ENCODE data around the gene SEPTIN2. TPM values are rescaled to one million over a fixed set of nuclear protein-coding genes. Genes with fewer than 3 reads are reported as not detected.

Gene SEPTIN2
- total RNA-seq, 1 donor from 2014 or later = 187 TPM

- Histone ChIP-seq H3K27ac (replicated peaks) (no peak overlapping the region), H3K36me3 (no peaks in the 10 kb centered on the region), H3K9me3 (replicated peaks) (no peaks in the 10 kb centered on the region), H3K27me3 (ENCODE audit: low read depth) (no peaks in the 10 kb centered on the region), H3K4me1 (peaks cover 87% of the 10 kb centered on the region), H3K4me3 (no peak overlapping the region)
- no peak for DNase-seq
- TF ChIP-seq CTCF (IDR thresholded peaks at IDR 0.05; ENCODE audit: borderline replicate concordance) = no peak
- intact Hi-C loops (cut with micrococcal nuclease) = no loop called here
Observed at GRCh38 chr2:241309684-241310117, 6.0 kb upstream of the SEPTIN2 start.

- Histone ChIP-seq H3K4me1 (peaks cover 78% of the 10 kb centered on the region), H3K27ac (replicated peaks) (no peak overlapping the region), H3K27me3 (ENCODE audit: low read depth) (no peaks in the 10 kb centered on the region), H3K4me3 (no peak overlapping the region), H3K9me3 (replicated peaks) (no peaks in the 10 kb centered on the region), H3K36me3 (no peaks in the 10 kb centered on the region)
- intact Hi-C loops (cut with micrococcal nuclease) = no loop called here
- TF ChIP-seq CTCF (IDR thresholded peaks at IDR 0.05; ENCODE audit: borderline replicate concordance) = no peak
- DNase-seq = no peak
Observed at GRCh38 chr2:241310917-241311566, 4.7 kb upstream of the SEPTIN2 start.

GRCh38 chr2:241312082-241312481 lies 3.6 kb upstream of the SEPTIN2 start:
- Histone ChIP-seq H3K4me3 (no peak overlapping the region), H3K4me1 (peaks cover 78% of the 10 kb centered on the region), H3K36me3 (no peaks in the 10 kb centered on the region), H3K27ac (replicated peaks) (peak overlapping the region; percentile 38), H3K27me3 (ENCODE audit: low read depth) (no peaks in the 10 kb centered on the region), H3K9me3 (replicated peaks) (no peaks in the 10 kb centered on the region)
- TF ChIP-seq CTCF (IDR thresholded peaks at IDR 0.05; ENCODE audit: borderline replicate concordance) = no peak
- intact Hi-C loops (cut with micrococcal nuclease) = no loop called here
- no peak for DNase-seq

GRCh38 chr2:241313543-241314095 lies 2.1 kb upstream of the SEPTIN2 start:
- Histone ChIP-seq H3K27me3 (ENCODE audit: low read depth) (no peaks in the 10 kb centered on the region), H3K27ac (replicated peaks) (peak overlapping the region; percentile 100), H3K4me1 (peaks cover 80% of the 10 kb centered on the region), H3K9me3 (replicated peaks) (no peaks in the 10 kb centered on the region), H3K36me3 (no peaks in the 10 kb centered on the region), H3K4me3 (peak overlapping the region; percentile 82)
- no peak for DNase-seq
- intact Hi-C loops (cut with micrococcal nuclease) = no loop called here
- no peak for TF ChIP-seq CTCF (IDR thresholded peaks at IDR 0.05; ENCODE audit: borderline replicate concordance)

- no peak for DNase-seq
- intact Hi-C loops (cut with micrococcal nuclease) = no loop called here
- Histone ChIP-seq H3K36me3 (no peaks in the 10 kb centered on the region), H3K4me1 (peaks cover 80% of the 10 kb centered on the region), H3K9me3 (replicated peaks) (no peaks in the 10 kb centered on the region), H3K27ac (replicated peaks) (peak overlapping the region; percentile 100), H3K27me3 (ENCODE audit: low read depth) (no peaks in the 10 kb centered on the region), H3K4me3 (peak overlapping the region; percentile 82)
- no peak for TF ChIP-seq CTCF (IDR thresholded peaks at IDR 0.05; ENCODE audit: borderline replicate concordance)
Observed at GRCh38 chr2:241314226-241315092, 1.3 kb upstream of the SEPTIN2 start.

All from left ventricle myocardium inferior (tissue), 1 donor.